Measurements from ENCODE around the gene ARHGAP31.
"Not testable (repeated sequence)": the region's sequence is repeated elsewhere in the genome, so short reads cannot be mapped to it uniquely, and the experiment has no call there.

ARHGAP31 gene, protein sequence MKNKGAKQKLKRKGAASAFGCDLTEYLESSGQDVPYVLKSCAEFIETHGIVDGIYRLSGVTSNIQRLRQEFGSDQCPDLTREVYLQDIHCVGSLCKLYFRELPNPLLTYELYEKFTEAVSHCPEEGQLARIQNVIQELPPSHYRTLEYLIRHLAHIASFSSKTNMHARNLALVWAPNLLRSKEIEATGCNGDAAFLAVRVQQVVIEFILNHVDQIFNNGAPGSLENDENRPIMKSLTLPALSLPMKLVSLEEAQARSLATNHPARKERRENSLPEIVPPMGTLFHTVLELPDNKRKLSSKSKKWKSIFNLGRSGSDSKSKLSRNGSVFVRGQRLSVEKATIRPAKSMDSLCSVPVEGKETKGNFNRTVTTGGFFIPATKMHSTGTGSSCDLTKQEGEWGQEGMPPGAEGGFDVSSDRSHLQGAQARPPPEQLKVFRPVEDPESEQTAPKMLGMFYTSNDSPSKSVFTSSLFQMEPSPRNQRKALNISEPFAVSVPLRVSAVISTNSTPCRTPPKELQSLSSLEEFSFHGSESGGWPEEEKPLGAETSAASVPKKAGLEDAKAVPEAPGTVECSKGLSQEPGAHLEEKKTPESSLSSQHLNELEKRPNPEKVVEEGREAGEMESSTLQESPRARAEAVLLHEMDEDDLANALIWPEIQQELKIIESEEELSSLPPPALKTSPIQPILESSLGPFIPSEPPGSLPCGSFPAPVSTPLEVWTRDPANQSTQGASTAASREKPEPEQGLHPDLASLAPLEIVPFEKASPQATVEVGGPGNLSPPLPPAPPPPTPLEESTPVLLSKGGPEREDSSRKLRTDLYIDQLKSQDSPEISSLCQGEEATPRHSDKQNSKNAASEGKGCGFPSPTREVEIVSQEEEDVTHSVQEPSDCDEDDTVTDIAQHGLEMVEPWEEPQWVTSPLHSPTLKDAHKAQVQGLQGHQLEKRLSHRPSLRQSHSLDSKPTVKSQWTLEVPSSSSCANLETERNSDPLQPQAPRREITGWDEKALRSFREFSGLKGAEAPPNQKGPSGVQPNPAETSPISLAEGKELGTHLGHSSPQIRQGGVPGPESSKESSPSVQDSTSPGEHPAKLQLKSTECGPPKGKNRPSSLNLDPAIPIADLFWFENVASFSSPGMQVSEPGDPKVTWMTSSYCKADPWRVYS (N-terminal part only)

GRCh38 chr3:119293871-119294695 lies at the start of gene ARHGAP31:
Gene ARHGAP31, plus strand, starts transcription at chr3:119294383. Its CDS starts 522 bp downstream, at chr3:119294905.
- peak; percentile 29 for DNase-seq

GRCh38 chr3:119245778-119246177 lies 48.4 kb upstream of the ARHGAP31 start:
- DNase-seq, result peak; percentile 19

DNA sequence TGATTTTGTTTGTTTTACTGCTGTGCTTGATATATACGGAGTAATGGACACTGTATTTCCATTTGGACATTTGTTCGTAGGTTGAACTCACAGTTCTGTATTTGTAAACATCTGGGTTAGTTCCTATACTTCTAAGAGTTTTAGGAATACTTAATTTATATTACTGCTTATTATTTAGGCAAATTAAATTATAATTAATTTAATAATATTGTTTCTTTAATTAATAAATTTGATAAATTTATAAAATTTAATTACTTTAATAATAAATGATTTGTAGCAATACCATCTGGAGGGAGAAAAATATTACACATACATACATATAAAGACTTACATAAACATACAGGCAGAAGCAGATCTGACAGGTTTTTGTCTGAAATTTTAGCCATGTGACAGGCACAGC lies 39.0 kb upstream of the ARHGAP31 start:
- no peak for DNase-seq

DNA sequence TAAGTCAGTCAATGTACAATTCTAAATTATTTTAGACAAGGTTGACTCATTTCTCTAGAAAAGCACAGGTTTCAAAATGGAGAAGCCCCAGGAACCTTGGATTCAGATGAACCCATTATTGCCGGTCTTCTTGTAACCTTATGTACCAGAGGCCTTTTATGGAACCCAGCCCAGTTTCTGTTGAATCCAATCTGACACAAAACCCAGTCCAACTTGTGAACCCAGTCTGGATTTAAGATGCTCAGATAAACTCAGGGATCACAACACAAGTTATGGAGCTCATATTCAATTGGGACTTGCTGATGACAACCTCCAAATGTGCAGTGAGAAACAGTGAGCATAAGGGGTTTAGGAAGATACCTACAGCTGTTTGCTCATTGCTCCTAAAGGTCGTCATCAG lies 37.1 kb upstream of the ARHGAP31 start:
- no peak for DNase-seq

DNA sequence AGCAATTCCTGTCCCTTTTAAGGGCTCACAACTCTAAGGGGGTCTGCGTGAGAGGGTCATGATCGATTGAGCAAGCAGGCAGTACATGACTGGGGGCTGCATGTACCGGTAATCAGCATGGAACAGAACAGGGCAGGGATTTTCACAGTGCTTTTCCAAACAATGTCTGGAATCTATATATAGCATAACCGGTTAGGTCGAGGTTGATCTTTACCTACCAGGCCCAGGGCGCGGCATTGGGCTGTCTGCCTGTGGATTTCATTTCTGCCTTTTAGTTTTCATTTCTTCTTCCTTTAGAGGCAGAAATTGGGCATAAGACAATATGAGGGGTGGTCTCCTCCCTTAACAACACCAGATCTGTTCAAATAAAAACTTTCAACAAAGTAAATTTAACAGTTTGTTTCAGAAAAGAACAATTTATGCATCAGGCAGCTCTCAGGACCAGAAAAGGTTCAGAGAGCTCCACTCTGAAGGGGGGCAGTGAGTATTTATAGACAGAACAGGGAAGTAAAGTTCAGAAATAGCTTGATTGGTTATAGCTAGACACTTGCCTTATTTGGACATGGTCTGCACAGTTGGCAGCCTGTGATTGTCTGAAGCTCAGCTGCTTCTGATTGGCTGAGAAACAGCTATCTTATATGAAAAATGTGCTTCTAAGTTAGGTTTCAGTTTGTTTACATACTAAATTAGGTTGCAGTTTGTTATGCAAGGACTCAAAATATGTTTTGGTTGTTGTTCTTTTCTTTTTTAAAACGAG lies 36.4 kb upstream of the ARHGAP31 start:
- no peak for DNase-seq

- no peak for DNase-seq
These were observed 35.3 kb upstream of the ARHGAP31 start for GRCh38 chr3:119258915-119259314.

GRCh38 chr3:119259821-119260220 lies 34.4 kb upstream of the ARHGAP31 start:
- no peak for DNase-seq

GRCh38 chr3:119261055-119261454 lies 33.1 kb upstream of the ARHGAP31 start:
- no peak for DNase-seq

DNA sequence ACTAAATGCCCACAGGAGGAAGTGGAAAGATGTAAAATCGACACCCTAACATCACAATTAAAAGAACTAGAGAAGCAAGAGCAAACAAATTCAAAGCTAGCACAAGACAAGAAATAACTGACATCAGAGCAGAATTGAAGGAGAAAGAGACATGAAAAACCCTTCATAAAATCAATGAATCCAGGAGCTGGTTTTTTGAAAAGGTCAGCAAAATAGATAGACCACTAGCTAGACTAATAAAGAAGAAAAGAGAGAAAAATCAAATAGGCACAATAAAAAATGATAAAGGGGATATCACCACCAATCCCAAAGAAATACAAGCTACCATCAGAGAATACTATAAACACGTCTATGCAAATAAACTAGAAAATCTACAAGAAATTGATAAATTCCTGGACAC lies 24.0 kb upstream of the ARHGAP31 start:
- DNase-seq, result not testable (repeated sequence)

DNA sequence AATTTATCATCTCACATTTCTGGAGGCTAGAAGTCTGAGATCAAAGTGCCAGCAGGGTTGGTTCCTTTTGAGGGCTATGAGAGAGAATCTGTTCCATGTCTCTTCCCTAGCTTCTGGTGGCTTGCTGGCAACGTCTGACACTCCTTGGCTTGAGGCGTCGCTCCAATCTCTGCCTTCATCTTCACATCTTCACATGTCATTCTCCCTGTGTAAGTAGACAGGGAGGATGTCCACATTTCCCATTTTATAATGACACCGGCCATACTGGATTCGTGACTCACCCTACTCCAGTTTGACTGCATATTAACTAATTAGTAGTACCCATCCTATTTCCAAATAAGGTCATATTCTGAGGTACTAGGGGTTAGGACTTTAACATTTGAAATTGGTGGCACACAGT lies 17.5 kb upstream of the ARHGAP31 start:
- DNase-seq, result no peak

DNA sequence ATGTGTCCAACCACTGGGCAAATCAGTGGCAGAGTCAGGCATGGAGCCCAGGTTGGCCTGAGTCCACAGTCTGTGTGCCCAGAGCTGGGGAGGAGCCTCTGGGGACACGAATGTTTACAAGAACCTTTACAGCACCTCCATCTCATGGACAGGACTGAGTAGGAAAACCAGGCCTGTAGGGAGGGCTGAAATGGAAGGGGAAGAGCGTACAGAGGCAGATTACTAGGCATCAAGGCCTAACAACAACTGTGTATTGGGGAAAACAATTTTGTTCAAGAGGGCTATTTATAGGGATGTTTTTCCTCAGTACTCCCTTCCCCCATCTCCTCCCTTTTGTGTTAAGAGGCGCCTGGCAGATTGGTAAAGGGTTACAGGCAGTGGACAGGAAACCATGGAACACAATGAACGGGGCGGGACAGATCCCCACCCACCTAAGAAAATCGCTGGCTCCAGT lies 15.1 kb upstream of the ARHGAP31 start:
- no peak for DNase-seq

- DNase-seq, result no peak
These were observed 14.5 kb upstream of the ARHGAP31 start for GRCh38 chr3:119279584-119280243.

GRCh38 chr3:119288669-119289403 lies 5.3 kb upstream of the ARHGAP31 start:
- no peak for DNase-seq

- DNase-seq, result no peak
These were observed 4.8 kb upstream of the ARHGAP31 start for GRCh38 chr3:119289404-119289770.

DNA sequence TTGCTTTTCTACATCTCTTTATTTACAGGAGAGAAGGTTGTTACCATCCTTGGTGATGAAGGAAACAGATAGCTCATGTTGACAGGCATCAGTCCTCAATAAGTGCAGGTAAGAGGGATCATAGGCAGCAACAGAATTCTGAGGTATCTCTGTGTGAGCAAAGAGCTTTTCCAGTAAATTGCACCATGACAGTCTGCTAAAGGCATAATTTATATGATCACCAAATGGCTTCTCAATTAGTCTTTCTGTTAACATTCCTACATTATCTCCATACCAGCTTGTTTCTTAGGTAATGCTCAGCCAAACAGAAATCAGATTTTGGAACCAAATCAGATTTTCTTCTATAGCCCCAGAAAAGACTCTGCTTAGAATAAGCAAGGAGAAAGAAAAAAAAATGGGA lies 3.6 kb upstream of the ARHGAP31 start:
- DNase-seq, result no peak

- DNase-seq, result no peak
These were observed 3.0 kb upstream of the ARHGAP31 start for GRCh38 chr3:119291062-119291700.

DNA sequence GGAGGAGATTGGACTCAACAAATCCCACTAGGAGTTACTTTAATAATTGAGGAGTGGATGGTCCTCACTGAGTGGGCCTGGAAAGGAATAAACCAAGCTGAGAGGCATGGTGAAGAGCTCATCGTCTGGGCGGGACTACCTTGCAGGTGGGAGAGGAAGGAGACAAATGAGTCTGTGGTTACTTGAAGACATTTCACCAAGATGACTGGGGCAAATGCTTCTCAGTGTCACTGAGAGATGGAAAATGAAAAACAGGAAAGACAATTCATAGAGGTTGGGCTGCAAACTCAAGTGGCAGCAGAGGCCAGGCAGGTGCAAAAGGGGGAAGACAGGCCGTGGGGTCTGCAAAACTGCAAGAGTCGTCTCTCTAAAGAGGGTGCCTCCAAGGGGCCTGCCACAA lies 1.5 kb upstream of the ARHGAP31 start:
- no peak for DNase-seq

- no peak for DNase-seq
These were observed 895 bp upstream of the ARHGAP31 start for GRCh38 chr3:119293105-119293870.

Data from DMS79 treated with DMSO at 0.1 percent for 48 hours (cell line).